CD1c-positive myeloid dendritic cell (primary cell): Measurements from ENCODE around the gene TNFRSF6B.
"Not testable (repeated sequence)": the region's sequence is repeated elsewhere in the genome, so short reads cannot be mapped to it uniquely, and the experiment has no call there.

ENCODE experiments used
- DNase-seq: peaks from one replicate; pipeline ENCODE4 v3.0.0-alpha.2; 2016; ENCODE audit errors: extremely low spot score

The TNFRSF6B gene, protein sequence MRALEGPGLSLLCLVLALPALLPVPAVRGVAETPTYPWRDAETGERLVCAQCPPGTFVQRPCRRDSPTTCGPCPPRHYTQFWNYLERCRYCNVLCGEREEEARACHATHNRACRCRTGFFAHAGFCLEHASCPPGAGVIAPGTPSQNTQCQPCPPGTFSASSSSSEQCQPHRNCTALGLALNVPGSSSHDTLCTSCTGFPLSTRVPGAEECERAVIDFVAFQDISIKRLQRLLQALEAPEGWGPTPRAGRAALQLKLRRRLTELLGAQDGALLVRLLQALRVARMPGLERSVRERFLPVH

DNA sequence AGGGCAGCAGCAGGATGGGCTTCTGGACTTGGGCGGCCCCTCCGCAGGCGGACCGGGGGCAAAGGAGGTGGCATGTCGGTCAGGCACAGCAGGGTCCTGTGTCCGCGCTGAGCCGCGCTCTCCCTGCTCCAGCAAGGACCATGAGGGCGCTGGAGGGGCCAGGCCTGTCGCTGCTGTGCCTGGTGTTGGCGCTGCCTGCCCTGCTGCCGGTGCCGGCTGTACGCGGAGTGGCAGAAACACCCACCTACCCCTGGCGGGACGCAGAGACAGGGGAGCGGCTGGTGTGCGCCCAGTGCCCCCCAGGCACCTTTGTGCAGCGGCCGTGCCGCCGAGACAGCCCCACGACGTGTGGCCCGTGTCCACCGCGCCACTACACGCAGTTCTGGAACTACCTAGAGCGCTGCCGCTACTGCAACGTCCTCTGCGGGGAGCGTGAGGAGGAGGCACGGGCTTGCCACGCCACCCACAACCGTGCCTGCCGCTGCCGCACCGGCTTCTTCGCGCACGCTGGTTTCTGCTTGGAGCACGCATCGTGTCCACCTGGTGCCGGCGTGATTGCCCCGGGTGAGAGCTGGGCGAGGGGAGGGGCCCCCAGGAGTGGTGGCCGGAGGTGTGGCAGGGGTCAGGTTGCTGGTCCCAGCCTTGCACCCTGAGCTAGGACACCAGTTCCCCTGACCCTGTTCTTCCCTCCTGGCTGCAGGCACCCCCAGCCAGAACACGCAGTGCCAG is at the start of gene TNFRSF6B:
Gene TNFRSF6B (plus strand): TSS at position 25 of the 729 bp plus-strand sequence. CDS start 116 bp downstream, at position 141.
- DNase-seq, result no peak

DNA sequence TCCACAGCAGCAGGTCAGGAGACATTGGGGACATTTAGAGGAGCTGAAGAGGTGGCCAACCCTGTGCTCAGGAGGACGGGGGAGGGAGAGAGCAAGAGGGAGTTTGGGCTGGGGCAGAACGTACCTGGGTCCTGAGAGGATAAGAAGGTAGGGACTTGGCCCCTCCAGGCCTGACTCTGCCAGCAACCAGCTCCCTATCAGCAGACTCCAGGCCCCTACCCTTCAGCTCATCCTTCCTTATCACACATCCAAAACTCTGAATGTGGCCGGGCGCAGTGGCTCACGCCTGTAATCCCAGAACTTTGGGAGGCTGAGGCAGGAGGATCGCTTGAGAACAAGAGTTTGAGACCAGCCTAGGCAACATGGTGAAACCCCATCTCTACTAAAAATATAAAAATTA is 48.3 kb upstream of the TNFRSF6B start:
- DNase-seq, result no peak

DNA sequence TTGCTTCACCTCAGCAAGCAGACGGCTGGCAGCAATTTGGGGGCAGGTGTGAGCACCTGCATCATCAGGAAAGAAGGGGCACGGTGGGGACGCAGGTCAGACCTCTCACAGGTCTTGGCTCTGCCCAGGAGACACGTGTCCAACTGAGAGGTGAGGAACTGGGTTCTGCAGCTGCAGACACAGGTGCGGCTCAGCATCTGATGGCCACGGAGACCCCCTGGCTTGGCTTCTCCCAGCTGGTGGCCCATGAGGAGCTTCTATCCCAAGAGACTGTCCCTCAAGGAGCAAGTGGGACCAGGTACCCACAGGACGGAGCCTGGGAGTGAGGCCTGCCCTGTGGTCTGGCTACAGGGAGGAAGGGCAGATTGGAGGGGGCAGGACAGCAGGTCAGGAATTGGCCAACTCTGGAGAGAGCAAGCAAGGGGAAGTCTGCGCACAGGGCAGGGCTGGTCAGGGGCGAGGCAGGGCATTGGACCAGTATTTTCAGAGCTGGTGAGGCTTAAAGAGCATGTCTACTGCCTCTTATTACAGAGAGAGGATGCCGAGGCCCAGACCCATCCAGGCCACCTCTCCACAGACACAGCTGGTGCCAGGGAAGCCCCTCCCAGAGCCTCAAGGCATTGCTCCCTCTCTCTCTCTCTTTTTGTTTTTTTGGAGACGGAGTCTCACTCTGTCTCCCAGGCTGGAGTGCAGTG is 47.4 kb upstream of the TNFRSF6B start:
- DNase-seq, result no peak

DNA sequence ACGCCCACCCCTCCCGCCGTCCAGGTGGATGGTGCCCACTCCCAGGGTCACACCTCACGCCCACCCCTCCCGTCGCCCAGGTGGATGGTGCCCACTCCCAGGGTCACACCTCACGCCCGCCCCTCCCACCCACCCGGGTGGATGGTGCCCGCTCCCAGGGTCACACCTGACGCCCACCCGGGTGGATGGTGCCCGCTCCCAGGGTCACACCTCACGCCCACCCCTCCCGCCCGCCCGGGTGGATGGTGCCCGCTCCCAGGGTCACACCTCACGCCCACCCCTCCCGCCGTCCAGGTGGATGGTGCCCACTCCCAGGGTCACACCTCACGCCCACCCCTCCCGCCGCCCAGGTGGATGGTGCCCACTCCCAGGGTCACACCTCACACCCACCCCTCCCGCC is 46.0 kb upstream of the TNFRSF6B start:
- not testable (repeated sequence) for DNase-seq

DNA sequence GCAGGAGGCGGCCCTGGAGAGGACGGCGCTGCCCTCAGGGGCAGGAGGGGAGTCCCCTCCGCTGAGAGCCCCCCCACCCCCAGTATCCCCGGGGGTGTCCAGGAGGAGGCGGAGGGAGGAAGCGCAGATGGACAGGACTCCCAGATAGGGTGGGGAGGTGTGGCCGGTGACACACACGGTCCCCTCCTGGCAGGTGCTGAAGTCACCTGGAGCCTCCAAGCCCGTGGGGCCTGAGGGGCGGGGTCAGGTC is 44.6 kb upstream of the TNFRSF6B start:
- DNase-seq, result no peak

DNA sequence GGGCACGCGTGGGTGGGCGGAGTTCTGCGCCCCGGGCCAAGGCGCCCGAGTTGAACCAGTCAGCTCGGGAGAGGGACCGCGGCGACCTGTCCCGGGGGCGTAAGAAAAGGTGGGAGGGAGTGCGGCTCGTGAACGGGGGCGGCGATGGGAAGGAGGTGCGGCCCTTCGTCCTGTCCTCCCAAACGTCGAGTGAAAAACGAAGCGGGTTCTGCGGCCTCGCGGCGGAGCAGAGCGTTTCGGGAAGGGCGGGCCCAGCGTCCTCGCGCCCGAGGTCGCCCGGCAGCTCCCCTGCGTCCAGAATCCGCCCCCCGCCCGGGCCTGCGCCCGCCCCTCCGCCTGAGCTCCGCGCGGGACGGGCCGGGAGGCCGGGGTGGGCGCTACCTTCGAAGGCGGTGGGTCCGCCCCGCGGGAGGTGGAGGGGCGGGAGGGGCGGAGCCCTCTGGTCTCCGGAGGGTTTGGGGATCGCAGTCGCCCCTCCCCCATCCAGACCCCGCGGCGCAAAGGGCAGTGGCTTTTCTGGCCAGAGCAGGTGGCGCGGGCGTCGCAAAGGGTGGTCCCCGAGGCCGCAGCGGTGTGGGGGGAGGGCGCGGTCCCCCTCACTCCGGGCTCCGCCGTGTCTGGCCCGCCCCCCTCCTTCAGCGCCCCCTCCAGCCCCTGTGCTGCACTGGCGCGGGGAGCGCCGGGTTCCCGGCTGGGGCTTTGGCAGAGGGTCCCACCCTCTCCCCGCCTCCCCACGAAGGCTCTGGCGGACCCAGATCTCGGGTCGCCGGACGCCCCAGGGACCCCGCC is 44.1 kb upstream of the TNFRSF6B start:
- DNase-seq, result no peak

DNA sequence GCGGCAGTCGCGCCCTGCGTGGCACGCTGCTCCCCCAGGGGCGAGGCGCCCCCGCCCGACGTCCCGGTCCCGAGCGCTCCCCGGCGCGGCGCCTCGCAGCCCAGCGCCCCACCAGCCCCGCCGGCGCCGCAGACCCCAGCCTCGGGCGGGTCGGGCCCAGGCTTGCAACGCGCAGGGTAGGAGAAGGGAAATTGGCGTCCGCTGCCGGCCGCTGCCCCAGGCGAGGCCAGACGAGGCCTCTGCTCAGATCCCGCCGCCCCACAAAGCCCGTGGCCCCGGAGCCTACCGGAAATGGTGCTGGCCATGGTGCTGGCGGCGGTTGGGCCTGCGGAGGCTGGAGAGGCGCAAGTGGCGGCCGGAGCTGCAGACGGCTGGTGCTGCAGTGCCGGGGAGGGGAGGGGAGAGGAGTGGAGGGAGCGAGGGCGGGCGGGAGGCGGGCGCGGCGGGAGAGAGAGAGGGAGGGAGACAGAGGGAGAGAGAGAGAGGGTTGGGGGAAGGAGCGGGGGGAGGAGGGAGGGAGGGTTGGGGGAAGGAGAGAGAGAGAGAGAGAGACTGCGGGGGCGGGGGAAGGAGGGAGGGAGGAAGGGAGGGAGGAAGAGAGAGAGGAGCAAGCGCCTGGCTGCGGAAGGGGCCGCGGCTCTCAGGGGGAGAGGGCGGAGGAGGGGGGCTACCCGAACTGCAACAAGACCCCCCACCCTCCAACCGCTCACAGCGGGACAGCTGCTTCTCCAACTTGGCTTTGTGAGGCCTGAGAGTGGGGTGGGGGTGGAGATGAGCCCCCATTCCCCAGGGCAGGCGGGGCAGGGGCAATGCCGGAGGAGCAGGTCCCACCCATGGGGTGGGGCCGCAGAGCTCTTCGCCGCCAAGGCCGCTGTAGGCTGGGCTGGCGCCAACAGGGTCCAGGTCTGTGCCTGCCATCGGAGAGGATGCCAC is 43.1 kb upstream of the TNFRSF6B start, which contains the start of gene STMN3:
Gene STMN3 (minus strand): TSS at position 384 of the 933 bp plus-strand sequence. CDS start 79 bp downstream, at position 305.
- peak; percentile 83 for DNase-seq

DNA sequence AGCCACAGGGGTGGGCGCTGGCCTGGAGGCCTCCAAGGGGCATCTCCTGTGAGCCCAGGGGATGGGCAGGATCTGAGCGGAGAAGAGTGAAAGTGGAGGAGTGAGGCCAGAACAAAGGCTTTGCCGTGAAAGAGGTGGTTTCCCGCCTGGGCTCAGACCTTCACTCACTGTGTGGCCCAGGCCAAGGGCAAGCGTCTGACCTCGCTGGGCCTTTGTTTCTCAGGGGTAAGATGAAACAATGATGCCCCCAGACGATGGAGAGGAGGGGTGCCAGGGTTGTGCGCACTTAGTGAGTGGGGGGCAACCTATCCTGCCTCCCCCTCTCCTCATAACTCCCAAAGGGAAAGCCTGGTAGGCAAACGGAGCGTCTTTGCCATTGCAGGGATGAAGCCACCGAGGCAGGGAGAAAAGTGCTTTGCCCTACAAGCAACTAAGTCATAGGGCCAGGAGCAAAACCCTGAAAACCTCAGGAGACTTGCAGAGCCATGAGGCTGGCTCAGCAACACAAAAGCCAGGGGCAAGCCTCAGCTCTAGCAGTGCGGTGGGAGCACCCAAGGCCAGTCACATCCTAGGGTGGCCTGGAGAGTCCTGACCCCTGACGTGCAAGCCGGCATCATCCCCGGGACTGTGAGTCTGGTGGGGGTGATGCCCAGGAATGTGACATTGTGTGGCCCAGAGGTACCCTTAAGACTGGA is 42.3 kb upstream of the TNFRSF6B start:
- no peak for DNase-seq

DNA sequence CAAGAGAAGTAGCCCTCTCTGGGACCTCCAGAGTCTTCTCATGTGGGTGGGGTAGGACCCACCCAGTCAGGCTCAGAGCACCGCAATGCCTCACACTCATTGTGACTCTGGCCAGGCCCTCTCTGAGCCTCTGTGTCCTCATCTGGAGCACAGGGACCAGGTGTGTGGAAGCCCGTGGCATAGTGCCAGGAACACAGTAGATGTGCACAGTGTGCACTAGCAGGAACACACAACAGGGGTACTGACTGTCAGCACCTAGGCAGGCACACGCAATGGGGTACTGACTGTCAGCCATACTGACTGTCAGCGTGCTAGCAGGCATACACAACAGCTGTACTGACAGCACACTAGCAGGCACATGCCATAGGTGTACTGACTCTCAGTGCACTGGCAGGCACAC is 41.2 kb upstream of the TNFRSF6B start:
- no peak for DNase-seq

DNA sequence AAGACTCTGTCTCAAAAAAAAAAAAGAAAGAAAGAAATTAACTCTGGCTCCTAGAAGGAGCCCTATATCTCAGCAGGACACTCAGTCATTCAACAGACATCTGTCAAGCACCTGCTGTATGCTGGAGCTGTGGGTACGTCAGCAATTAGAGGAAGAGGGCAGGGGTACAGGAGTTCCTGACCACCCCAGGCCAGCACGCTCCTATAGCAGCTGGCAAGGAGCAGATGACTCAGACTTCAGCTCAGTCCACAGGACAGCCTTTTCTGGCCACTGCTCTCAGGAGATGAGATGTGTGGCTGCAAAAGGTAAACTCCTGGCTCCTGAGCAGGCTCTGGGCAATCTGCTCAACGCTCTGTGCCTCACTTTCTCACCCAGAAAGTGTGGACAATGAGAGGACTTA is 40.0 kb upstream of the TNFRSF6B start:
- DNase-seq, result no peak

DNA sequence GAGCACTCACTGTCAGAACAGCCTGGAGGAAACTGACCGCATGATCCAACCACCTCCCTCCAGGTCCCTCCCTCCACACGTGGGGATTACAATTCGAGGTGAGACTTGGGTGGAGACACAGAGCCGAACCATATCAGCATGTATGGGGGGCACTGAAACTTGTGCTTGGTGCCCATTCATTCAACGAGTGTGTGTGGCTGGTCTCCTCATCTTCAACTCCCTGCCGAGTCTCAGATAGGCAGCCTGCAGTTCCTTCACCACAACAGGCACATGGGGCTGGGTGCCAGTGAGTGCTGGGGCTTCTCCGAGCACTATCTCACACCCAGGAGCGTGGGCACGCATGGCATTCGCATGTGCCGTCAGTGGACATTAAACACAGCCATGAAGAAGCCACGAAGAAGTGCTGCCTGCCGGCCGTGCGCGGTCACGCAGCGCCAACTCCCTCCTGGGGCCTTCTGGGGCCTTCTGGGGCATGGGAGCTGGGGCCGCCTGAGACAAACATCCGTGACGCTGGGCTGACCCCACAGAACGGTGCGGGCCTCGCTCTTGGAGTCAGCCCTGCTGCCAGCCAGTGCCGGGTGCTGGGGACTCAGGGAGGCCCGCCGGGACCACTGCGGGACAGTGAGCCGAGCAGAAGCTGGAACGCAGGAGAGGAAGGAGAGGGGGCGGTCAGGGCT is 39.1 kb upstream of the TNFRSF6B start:
- DNase-seq, result no peak

DNA sequence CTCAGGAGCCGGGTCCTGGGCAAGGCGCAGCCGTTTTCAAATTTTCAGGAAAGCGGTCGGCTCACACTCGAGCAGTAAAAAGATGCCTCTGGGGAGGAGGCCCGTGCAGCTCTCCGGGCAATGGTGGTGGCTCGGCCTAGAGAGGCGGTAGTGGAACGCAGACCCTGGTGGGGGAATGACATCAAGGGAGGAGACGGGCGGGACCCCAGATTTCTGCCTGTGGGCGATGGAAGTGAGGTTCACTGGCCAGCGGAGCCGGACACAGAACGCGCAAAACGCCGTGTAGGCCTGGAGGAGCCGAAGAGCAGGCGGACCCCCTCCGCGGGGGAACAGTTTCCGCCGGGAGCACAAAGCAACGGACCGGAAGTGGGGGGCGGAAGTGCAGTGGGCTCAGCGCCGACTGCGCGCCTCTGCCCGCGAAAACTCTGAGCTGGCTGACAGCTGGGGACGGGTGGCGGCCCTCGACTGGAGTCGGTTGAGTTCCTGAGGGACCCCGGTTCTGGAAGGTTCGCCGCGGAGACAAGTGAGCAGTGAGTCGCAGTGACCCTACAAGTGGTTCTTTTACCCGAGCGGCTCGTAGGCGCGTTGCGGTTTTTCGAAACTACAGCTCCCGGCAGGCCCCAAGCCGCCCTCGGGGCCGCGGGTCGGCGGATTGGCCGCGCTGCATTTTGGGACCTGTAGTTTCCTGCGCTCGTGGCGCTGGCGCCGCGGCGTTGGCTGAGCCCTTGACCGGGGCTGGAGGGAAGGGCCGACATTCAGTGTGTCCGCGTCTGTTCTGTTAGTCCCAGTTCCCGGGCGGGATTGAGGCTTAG is 38.3 kb upstream of the TNFRSF6B start, which contains the start of gene RTEL1:
Gene RTEL1 (plus strand): TSS at position 376 of the 812 bp plus-strand sequence. CDS start 1,091 bp downstream, outside the sequence.
- peak; percentile 94 for DNase-seq

DNA sequence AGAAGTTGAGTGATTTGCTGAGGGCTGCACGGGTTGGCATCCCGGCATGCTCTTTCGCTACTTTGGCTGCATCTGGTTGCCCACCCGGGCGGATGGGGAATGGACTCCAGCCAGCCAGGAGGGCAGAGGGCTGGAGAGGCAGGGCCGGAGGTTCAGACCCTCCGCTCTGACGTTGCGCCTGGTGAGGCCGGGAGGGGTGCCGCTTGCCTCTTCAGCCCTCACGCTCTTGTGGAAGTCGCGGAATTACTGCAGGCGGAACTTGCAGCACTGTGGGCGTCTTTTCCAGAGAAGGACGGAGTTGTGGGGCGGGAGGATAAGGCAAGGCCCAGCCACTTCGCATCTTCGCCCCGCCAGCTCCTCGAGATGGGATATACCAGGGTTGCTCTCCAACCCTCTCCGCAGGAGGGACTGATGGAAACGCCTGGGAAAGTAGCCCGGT is 37.7 kb upstream of the TNFRSF6B start:
- DNase-seq, result peak; percentile 84

DNA sequence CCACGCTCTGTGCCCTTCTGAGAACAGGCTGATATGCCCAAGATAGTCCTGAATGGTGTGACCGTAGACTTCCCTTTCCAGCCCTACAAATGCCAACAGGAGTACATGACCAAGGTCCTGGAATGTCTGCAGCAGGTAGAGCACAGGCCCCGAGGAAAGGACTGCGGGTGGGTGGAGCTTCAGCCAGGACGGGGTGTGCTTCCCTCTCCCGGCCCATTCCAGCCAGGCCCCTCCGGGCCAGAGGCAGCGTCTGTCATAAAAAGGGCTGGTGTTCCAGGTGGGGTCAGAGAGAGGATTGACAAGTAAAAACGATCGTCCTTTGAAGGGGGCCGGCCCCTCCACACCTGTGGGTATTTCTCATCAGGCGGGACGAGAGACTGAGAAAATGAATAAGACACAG is 37.1 kb upstream of the TNFRSF6B start:
- DNase-seq, result no peak

DNA sequence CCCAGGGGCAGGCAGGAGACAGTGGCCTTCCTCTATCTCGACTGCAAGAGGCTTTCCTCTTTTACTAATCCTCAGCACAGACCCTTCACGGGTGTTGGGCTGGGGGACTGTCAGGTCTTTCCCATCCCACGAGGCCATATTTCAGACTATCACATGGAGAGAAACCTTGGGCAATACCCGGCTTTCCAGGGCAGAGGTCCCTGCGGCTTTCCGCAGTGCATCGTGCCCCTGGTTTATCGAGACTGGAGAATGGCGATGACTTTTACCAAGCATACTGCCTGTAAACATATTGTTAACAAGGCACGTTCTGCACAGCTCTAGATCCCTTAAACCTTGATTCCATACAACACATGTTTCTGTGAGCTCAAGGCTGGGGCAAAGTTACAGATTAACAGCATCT is 36.3 kb upstream of the TNFRSF6B start:
- DNase-seq, result not testable (repeated sequence)

DNA sequence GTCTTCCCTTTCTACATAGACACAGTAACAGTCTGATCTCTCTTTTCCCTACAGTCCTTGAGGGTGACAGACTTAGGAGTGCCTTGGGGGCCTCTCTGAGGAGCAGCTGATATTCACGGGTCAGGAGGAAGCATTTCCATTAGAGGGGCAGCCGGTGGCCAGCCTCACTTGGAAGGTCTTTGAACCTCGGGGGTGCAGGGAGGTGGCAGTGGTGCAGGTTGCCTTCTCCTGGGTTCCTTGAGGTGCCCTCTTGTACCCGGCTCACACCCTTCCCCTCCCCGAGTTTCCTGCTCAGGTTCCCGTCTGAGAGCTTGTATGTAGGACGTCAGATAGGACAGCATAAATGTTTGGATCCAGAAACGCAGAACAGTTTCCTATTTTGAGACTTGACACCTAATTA is 35.8 kb upstream of the TNFRSF6B start:
- DNase-seq, result no peak

DNA sequence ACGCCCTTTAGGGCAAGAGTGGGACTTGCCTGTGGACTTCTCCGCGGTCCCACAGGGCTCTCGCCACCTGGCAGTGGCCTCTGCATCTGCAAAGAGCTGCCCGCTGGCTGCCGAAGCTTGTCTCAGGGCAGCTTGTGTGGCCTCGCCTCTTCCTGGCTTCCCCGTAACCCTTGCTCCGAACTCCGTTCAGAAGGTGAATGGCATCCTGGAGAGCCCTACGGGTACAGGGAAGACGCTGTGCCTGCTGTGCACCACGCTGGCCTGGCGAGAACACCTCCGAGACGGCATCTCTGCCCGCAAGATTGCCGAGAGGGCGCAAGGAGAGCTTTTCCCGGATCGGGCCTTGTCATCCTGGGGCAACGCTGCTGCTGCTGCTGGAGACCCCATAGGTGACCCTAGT is 35.3 kb upstream of the TNFRSF6B start:
- DNase-seq, result no peak

DNA sequence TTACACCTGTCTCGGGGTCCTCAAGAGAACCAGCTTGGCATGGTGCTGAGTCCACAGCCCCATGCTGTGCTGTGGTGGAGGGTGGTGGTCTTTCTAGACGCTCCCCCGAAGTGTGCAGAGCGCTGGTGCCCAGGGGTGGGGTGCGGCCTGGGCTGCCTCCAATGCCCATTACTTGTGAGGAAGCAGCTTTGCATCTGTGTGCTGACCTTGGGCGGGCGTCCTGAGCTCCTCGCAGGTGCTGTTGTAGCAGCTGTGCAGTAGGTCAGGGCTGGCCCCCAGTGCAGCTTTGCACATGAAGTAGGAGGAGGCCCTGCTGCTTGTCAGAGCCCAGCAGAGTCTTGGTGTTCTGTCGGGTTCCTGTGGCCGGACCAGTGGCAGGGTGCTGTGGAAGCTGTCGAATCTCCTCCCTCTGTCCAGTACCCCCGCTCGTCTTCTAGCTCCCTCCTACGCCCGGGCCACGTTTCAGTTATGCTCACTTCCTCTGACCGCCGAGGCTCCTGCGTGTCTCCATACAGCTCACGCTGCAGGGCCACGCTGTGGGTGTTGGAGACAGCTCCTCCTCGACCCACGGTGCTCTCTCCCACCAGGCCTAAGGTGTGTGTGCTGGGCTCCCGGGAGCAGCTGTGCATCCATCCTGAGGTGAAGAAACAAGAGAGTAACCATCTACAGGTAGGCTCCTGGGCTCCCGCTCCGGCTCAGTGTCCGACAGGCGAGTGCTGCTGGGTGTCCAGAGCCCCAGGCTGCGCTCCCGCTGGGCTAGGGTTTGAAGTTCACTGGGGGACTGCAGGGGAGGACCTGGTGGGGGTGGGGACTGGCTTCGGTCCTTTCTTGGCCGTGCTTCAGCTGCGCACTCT is 34.3 kb upstream of the TNFRSF6B start:
- no peak for DNase-seq
